NOMO-1 treated with DMSO at 0.1 percent for 48 hours (cell line): ENCODE data around the gene CCR9.

ENCODE experiments used
- DNase-seq: peaks from one replicate; lab custom pipeline; 2025; ENCODE audit not compliant: unreplicated experiment; lab: John Stamatoyannopoulos, UW

CCR9 gene

GRCh38 chr3:45932112-45932511, 45.8 kb downstream of the CCR9 start:
- DNase-seq: peak; percentile 71

GRCh38 chr3:45933591-45933990, 47.2 kb downstream of the CCR9 start:
- no peak for DNase-seq

GRCh38 chr3:45936261-45936660, 49.9 kb downstream of the CCR9 start:
- no peak for DNase-seq

GRCh38 chr3:45937206-45938042, 51.1 kb downstream of the CCR9 start:
- no peak for DNase-seq

- DNase-seq: no peak
Observed at GRCh38 chr3:45938043-45938435, 51.7 kb downstream of the CCR9 start.

GRCh38 chr3:45938864-45939263, 52.5 kb downstream of the CCR9 start:
- DNase-seq: peak; percentile 82

- no peak for DNase-seq
Observed at GRCh38 chr3:45939341-45939771, 53.0 kb downstream of the CCR9 start.

GRCh38 chr3:45940004-45940780, 53.8 kb downstream of the CCR9 start:
- no peak for DNase-seq

- DNase-seq: no peak
Observed at GRCh38 chr3:45940781-45941365, 54.5 kb downstream of the CCR9 start.

- no peak for DNase-seq
Observed at GRCh38 chr3:45942051-45942825, 55.9 kb downstream of the CCR9 start.

GRCh38 chr3:45943207-45943846, 57.0 kb downstream of the CCR9 start, which contains the start of gene CXCR6:
Gene CXCR6, plus strand, starts transcription at chr3:45943464. Its CDS starts 3,018 bp downstream, at chr3:45946482.
- DNase-seq: no peak

GRCh38 chr3:45944830-45945620, 58.7 kb downstream of the CCR9 start:
- no peak for DNase-seq

- no peak for DNase-seq
Observed at GRCh38 chr3:45946307-45946706, 60.0 kb downstream of the CCR9 start.

- DNase-seq: no peak
Observed at GRCh38 chr3:45946875-45947274, 60.5 kb downstream of the CCR9 start.

GRCh38 chr3:45947361-45947760, 61.0 kb downstream of the CCR9 start:
- no peak for DNase-seq

- no peak for DNase-seq
Observed at GRCh38 chr3:45948311-45948781, 62.0 kb downstream of the CCR9 start.

GRCh38 chr3:45948881-45949280, 62.5 kb downstream of the CCR9 start:
- no peak for DNase-seq

GRCh38 chr3:45949432-45949831, 63.1 kb downstream of the CCR9 start:
- DNase-seq: no peak

- no peak for DNase-seq
Observed at GRCh38 chr3:45950131-45950530, 63.8 kb downstream of the CCR9 start.
